Stimulated activated CD8-positive, alpha-beta memory T cell treated with anti-CD3 and anti-CD28 coated beads, Interleukin-15, amount 100 ng/mL, for 24 hours (primary cell): ENCODE data around the gene RAI1.

Source experiments
- DNase-seq: peaks from one replicate; pipeline ENCODE4 v3.0.0-alpha.2; 2020; ENCODE audit warnings: low read depth

RAI1 gene

DNA sequence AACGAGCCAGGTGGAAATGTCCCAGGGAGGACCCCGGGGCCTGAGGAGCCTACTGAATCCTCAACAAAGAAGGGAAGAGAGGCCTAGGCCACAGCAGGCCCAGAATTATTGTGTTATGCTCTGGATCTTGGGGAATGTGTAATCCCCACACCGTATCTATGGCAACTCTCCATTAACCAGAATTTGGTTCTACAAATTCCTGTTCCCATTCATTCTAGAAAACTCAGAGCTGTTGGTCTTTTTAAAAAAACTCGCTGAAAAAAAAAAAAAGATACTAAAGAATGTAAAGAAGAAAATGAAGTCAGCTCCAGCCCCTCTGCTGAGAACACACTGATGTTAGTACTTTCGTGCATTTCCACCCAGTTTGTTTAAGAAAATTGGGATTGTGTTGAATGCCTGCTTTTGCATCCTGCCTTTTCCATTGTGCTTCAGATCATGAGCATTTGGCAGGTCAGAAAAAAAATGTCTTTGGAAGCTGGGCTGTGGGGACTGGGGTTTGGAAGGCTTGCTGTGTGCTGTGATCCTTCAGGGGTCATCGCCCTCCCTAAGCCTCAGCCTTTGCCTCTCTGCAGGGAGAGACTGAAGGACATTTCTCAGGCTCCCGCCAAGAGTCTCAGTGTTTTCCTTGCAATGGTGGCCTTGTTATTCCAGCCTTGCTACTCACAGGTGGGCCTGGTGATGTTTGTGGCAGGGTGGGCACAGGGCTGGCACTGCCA, 86.1 kb downstream of the RAI1 start:
- DNase-seq, result no peak

DNA sequence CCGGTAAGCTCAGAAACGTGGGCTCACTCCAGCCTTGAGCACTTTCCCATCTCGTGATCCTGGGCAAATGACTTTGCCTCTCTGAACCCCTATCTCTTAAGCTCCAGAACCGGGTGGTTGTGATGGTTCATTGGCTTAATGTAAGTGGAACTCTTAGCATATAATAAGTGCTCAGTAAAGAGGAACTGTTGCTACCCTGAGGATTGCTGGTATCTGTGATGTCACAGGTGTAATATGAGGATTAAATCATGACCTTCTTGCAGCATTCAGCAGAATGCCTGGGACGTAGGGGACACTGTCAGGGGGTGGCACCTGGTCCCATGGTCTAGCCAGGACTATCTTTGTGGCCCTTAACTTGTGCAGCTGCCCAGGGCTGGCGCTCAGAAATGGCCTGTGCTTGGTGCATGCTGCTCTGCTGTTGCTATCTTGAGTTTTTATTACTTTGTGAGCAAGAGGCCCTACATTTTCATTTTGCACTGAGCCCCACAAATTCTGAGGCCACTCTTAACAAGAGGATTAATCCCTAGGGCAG, 86.7 kb downstream of the RAI1 start:
- DNase-seq, result no peak

DNA sequence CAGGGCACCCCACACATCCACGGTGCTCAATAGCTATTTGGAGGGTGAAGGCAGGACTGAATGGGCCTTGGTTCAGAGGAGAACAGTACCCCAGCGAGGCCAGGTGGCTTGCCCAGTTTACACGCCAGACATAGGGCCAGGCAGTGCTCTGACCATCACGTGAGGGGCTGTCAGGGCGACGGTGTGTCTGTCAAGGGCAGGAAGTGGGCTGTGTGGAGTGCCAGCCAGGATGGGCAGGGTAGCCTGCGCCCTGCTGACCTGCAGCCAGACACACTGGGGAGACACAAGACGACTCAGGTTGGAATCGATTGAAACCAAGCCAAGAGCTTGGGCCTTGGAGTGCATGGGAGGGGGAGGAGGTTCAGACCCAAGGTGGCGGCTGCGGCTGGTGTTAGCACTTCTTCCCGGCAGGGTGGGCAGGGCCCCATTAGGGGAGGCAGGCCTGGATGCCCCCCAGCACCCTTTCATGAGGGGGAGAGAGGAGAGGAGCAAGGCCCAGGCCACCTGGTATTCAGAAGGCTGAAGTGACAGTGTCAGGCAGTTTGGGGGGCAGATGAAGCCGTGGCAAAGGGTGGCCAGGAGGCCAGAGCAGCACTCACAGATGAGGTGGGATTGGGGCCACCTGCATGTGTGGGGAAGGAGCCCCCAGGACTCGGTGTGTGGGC, 87.3 kb downstream of the RAI1 start:
- no peak for DNase-seq

DNA sequence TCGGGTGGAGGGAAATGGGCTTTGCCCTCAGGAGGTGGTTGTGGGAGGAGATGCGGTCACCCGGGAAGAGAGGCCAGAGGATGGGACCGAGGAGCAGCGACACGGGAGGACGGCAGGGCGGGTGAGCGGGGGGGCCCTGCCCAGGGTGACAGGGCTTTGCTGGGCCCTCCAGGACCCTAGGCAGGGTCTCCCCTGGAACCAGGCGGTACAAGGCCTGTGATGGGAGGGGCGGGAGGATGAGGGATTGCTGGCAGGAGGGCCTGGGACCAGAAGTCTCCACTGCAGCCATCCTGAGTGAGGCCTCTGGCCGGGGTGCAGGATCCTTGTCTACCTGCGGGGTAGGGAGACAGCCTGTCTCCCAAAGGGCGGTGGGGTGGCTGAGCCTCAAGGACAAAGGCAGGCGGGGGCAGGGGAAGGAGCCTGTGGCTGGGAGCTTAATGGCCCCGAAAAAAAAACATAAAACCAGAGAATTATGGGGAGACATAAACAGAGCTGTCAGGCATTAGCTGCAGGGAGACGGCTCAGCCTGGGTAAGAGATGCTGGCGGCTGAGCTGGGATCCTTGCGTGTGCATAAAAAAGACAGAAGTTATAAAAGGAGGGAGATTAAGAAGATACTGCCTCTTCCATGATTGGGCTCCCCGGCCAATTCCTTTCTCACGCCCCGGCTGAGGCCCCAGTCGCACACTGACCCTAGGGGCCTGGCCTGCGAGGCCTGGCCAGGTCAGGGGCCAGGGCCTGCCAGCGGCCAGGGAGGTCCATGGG, 88.8 kb downstream of the RAI1 start:
- no peak for DNase-seq

DNA sequence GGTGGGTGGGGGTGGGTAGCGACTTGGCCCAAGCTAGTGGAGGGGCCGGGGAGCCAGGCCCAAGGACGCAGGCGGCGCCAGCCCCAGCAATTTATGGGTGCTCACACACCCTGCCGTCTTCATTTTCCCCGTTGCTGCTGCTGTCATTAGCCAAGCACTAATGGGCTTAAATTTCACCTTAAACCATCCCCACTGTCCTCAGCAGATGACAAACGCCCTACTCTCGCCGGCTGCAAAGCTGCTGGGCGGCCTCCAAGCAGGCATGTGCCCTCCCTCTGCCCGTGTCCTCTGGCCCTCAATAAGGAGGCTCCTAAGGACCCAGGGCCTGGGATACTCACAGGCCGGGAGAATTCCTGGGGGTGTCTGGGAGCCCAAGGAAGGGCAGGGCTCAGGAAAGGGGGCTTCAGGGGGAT, 89.4 kb downstream of the RAI1 start:
- no peak for DNase-seq

DNA sequence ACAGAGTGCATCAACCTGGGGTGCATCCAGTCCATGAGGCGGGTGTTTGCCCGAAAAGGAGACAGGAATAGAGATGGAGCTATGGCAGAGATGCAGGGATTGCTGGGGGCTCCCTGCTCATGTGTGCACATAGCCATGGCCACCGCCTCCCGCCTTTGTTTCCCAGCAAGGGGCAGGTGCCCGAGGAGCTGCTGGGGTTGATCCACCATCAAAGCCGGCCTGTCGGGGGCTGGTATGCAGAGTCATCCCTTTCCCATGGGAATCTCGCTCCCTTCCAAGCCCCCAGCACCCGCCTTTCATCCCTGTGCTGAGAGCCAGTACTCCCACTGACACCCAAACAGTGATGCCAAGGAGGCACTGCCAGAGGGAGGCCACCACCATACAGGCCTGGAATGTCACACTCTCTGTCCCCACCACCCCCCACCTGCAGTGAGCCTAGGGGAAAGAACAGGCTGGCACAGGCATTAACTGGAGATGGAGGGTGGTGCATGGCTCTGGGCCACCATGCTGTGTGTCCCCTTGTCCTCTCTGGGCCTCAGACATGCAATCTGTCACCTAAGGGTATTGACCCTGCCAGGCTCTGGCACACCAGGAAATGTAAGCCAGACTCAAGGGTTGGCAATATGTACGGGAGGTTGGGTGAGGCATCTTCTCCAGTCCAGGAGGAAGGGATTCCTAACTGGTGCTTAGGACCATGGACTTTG, 90.4 kb downstream of the RAI1 start:
- no peak for DNase-seq

DNA sequence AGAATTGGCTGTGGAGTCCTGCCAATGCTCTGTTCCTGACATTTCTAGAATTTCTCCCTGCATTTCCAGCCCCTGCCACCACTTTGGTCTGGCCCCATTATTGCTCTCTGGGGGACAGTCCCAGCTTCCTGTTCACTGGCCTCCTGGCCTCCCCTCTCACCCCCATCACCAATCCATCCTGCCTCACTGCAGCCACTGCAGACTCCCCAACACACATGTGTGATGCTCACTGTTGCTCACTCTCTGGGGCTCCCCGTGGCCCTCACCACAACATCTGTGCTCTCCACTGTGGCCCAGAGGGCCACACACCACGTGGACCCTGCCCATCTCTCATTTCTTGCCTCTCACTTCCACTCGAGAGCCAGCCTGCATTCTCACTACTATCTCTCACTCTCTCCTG, 91.0 kb downstream of the RAI1 start:
- no peak for DNase-seq

DNA sequence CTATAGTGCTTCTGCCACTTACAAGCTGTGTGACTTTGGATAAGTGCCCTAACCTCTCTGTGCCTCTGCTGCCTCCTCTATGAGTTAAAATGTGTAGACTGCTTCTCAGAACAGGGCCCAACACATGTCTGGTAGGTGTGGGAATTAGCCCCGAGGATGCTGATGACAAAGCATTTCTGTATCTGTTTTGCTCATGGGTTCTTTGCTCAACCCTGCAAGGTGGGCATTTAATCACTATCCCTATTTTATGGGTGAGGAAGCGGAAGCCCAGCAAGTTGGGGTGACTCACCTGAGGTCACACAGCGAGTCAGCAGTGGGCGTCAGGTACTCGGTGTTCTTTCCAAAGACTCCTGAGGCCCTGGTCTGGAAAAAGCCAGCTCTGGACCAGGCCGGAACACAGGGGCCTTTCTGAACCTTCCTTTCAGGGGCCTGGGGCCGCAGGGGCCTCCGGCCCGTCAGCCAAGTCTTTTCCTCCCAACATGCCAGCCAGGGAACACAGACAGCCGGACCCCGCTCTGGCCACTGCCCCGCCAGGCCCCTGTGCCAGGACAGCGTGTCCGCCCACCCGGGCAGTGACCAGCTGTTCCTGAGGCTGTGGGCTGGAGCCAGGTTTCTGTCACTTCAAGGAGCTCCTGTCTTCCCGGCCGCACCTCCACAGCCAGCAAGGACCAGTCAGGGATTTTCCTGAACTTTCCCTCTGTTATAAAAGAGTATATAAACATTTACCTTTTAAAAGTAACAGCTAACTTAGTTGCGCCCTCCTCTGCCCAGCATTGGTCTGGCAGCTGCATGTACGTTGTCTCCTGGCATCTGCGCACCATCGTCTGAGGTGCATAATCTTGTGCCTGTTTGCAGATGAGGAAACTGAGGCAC, 93.0 kb downstream of the RAI1 start:
- no peak for DNase-seq

DNA sequence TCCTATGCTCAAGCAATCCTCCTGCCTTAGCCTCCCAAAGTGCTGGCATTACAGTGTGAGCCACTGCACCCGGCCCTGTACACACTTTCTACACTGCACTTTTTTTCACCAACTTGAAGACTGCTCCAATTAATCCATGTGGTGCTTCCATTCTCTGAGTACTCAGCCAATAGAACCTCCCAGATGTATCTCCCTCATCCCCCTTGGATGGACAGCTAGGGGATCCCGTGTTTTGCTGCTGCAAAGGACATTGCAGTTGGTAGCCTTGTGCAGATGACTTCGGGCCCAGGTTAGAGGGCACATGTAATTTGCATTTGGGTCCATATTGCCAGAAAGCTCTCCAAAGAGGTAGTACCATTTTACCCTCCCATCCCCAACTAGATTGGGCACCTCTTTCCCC, 95.6 kb downstream of the RAI1 start:
- no peak for DNase-seq

DNA sequence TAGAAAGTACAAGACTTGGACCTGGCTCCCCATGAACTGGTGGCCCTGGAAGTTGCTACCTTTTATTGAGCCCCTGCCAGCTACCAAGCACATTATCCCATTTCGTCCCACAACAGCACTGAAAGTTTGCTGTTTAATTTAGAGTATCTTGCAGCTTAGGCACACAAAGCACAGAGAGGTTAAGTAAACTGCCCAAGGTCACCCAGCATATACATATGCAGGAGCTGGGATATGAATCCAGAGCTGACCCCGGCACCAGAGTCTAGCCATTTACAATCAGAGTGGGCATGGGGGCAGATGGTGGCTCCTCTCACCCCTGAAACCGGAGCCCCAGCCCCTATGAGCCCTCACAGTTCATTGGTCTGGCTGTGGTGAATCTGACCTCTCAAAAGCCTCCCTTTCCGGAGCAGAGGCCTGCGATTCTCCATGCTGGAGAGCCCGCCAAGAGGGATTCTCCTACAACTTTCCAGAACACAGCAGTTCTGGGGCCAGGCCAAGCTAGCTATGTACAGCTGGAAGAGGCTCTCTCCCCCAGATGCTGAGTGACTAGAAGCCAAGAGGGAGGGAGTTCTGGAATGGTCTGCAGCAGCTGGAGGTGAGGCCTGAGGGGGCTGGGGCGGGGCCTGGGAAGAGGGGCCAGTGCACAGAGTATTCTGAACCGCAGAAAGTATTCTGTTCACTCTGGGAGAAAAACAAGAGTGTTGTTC, 97.2 kb downstream of the RAI1 start:
- DNase-seq, result no peak

DNA sequence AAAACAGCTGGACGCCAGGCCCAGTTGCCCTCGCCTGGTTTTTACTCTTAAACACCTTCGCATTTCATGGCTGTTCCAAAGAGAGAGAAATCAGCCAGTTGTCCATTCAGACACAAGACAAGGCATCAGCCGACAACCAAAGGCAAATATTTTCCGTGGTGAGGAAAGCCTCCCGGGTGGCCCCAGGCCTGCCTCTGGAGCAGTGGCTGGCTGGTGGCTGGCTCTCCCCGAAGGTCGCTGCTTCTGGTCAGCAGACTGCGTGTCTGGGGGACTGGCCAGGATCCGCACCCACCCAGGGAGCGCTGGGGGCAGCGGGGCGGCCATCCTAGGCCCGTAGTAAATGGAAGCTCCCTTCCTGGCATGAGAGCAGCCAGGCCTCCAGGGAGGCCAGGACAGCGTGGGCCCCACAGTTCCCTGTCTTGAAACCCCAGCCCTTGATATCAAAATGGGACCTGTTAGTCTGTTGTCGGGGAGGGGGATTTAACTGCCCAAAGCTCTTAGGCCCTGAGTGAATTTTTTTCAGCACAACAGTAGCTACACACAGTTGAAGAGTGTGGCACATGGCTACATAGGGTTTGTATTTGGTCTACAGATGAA, 97.9 kb downstream of the RAI1 start:
- no peak for DNase-seq

DNA sequence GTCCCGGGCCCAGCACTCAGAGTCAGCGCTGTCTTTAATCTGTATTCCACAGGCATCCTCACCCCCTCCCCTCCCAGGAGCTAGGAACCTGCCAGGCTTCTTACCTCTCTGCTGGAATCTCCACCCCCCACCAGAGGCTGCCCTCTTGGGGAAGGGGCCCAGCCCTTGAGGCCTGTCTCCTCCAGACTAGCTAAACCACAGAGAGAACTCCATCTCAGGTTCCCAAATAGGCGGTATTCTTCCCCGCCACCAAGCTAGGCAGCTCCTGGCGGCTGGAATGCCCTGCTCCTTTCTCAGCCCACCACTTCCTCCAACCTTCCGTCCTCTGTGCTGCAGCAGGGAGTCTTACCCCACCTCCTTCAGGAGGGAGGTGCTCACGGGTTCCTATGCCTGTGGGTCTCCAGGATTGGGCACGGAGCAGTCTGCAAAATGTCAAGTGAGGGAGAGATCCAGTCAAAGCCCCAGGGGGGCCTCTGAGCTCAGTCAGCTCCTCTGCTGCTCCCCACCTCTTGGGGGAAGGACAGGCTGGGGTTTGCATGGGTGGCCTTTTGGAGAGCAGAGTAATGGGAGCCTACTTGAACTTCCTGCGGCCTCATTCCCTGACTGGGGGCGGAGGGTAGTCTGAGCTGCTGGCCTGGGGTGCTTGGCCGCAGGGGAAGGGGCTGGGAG, 99.8 kb downstream of the RAI1 start:
- DNase-seq, result no peak

DNA sequence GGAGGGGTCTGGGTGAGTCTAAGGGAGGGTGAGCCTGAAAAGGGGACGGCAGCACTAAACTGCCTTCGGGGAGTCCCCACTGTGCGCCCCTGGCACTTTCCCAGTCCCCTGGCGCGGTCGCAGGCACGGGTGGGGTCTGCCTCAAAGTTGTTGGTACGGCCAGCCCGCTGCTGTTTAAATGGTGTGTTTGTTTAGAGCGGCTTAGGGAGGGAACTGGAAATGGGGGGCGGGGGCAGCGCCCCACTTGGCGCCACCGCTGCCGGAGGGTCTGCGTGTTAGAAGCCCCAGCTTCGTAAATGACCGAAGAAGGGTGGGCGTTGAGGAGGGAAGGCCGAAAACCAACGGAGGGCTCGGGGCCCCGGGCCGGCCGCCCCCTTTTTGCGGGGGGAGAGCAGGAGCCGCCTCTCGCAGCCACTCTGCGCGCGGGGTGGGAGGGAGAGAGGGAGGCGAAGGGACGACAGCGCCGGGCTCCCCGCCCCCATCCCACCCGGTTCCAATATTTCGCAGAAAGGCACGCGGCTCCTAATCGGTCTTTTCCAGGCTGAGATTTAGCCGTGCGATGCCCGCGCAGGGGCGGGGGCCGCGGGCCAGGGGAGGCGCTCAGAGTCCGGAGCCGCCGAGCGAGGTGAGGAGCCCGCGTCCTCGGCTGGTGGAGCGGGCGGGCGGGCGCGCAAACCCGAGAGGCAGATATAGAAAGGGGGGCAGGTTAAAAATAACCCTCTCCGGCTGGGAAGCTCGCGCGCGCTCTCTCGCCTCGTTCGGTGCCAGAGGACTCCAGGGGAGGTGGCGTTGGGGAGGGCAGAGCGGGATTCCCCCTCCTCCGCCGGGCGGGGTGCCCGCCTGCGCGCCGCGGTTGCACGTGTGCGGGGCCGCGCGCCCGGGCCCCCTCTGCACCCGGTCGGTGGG, 100.6 kb downstream of the RAI1 start:
- no peak for DNase-seq

DNA sequence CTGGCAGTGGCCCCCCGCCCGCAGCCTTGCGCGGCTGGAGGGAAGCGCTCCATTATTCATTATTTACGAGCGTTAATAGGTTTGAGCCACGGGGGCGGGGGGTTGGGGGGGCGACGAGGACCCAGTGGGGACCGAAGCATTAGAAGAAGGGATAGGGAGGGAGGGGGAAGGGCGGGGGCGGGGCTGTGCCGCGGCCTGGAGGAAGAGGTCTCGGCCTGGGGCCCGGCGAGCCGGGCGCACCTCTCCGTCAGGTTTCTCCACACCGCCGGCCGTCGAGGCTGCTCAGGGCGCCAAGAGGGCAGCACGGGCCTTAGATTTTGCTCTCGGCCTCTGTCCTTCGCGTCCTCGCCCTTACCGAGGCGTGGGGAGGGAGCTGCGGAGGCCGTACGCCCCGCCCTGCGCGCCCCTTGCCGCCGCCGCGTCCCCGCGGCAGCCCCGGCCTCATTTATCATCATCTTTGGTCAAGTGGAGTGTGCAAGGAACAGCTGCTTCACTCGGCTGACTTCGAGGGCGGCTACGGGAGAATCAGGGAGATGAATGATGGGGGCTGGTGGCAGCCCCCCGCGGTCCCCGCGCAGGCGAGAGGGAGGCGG, 101.4 kb downstream of the RAI1 start:
- DNase-seq, result no peak

DNA sequence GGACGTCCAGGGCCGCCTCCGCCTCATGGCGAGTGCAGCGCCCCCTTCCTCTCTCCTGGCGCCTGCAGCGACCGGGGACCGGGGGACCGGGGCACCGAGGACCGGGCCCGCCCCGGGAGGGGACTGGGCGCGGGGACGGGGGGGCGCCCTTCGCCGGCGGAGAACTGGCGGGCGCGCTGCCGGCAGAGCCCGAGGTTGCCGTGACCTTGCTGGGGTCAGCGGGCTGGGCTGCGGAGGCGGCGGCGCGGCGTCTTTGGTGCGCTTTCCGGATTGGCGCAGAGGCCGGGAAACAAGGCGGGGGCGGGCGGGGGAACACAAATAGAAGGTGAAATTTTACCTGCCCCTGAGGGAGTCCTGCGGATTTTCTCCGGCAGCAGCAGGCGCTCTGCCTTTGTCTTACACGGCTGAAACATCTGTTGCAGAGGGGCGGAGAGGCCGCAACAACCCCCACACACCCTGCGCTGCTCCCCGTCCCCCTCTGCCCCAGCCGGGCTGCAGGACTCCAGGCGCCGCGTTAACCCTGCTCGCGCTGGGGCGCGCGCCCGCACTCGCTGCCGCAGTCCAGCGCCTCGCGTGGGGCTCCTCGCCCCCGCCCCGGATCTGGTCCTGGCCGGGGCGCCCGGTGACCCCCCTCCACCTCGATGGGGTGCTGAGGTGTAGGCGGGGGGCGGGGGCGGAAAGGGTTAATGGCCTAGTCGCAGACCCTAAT, 102.0 kb downstream of the RAI1 start:
- DNase-seq, result no peak

DNA sequence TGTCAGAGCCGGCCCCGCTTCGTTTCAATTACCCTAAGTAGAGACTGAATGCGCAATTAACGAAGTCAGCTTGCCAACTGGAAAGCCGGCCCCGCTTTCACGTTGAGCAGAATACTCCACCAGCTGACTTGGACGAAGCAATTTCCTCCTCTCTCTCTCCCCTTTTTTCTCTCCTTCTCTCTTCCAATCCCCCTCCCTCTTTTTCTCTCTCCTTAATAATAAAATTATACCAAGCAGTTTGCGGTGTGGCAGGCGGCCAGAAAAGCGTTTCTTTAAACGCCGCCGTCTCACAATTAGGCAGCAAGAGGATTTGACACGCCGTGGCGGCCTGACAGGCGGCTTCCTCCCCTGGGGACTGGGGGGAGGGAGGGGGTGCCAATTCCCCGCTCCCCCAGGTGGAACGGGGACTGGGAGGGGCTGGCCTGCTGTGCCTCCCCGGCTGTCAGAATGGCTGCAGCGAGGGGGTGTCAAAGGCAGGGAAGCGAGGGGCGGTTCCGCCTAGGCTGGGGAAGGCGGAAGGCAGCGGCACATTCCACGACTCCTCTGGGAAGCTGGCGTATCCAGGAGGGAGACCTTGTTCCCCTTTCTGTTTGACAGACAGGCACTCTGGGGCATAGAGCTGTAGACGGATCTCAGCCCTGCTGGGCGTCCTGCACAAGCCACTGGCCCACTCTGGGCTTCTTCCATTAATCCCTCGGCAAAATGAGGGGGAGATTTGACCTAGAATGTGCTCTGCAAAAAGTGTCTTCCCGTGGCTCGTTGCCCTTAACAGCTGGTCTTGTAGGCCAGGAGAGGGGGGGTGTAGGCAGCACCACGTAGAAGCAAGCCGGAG, 102.8 kb downstream of the RAI1 start:
- no peak for DNase-seq
